ENCODE results near the gene FCRL2.

The FCRL2 gene

GRCh38 chr1:157696966-157697628 is 79.8 kb downstream of the FCRL2 start:
- TF ChIP-seq SIN3A (IDR thresholded peaks at IDR 0.05; ENCODE audit: borderline replicate concordance, insufficient read depth, low read length), result no peak
- no peak for TF ChIP-seq TAF1 (IDR thresholded peaks at IDR 0.05; ENCODE audit: borderline replicate concordance, insufficient read depth, low read length)
- no peak for TF ChIP-seq REST (IDR thresholded peaks at IDR 0.05; ENCODE audit: insufficient read depth in 1 of 2, low read depth in 2 of 2, low read length in 2 of 2)
- no peak for TF ChIP-seq FOXP2 (optimal IDR thresholded peaks at IDR 0.05; ENCODE audit: borderline replicate concordance, extremely low read depth, extremely low read length, insufficient read depth)
- no peak for TF ChIP-seq POLR2AphosphoS5 (IDR thresholded peaks at IDR 0.05; ENCODE audit: low read depth, low read length)
